WI38 (cell line): Measurements from ENCODE around the gene HIRA.

Source experiments
- H3K4me3 ChIP-seq: 2 replicates; pipeline ENCODE4 v1.5.1; 2011; ENCODE audit warnings: low read depth, mild to moderate bottlenecking, control low read depth, low read length
- CTCF ChIP-seq: IDR thresholded peaks from 2 replicates; pipeline ENCODE4 v1.5.1; 2012; ENCODE audit warnings: low read depth, mild to moderate bottlenecking, control low read depth, low read length

The HIRA gene

GRCh38 chr22:19477321-19478044, 46.0 kb upstream of the HIRA start:
- H3K4me3 ChIP-seq: peak overlapping the region; percentile 91
- no peak for TF ChIP-seq CTCF

- TF ChIP-seq CTCF: no peak
Measured at GRCh38 chr22:19476023-19476422, 44.5 kb upstream of the HIRA start.

GRCh38 chr22:19473578-19473977, 42.0 kb upstream of the HIRA start:
- TF ChIP-seq CTCF: no peak
- H3K4me3 ChIP-seq: no peak overlapping the region

More at GRCh38 chr22:19476023-19476422, 44.5 kb upstream of the HIRA start:
- H3K4me3 ChIP-seq: no peak overlapping the region

GRCh38 chr22:19472233-19472632, 40.7 kb upstream of the HIRA start:
- H3K4me3 ChIP-seq: no peak overlapping the region
- TF ChIP-seq CTCF: no peak

- H3K4me3 ChIP-seq: no peak overlapping the region
- TF ChIP-seq CTCF: no peak
Measured at GRCh38 chr22:19471572-19471971, 40.0 kb upstream of the HIRA start.

- no peak overlapping the region for H3K4me3 ChIP-seq
- no peak for TF ChIP-seq CTCF
Measured at GRCh38 chr22:19470010-19470409, 38.5 kb upstream of the HIRA start.

- no peak for TF ChIP-seq CTCF
Measured at GRCh38 chr22:19469421-19469820, 37.9 kb upstream of the HIRA start.

More at GRCh38 chr22:19469421-19469820, 37.9 kb upstream of the HIRA start:
- no peak overlapping the region for H3K4me3 ChIP-seq
